NT2/D1 (cell line): ENCODE data around the gene C11orf98.

Experiments used
- DNase-seq: peaks from one replicate; pipeline ENCODE4 v3.0.0-alpha.2; 2011; ENCODE audit warnings: low read depth, low spot score
- H3K27me3 ChIP-seq: 2 replicates; pipeline ENCODE4 v1.6.0; 2011; ENCODE audit warnings: mild to moderate bottlenecking; ENCODE audit not compliant: insufficient read length, insufficient read depth
- H3K36me3 ChIP-seq: 2 replicates; pipeline ENCODE4 v1.6.1; 2011; ENCODE audit warnings: mild to moderate bottlenecking, low read length, mixed read lengths; ENCODE audit not compliant: insufficient read depth, insufficient read length
- H3K4me1 ChIP-seq: 2 replicates; pipeline ENCODE4 v1.5.1; 2011; ENCODE audit not compliant: insufficient read depth, insufficient read length
- H3K4me3 ChIP-seq: 2 replicates; pipeline ENCODE4 v1.5.1; 2011; ENCODE audit warnings: low read depth; ENCODE audit not compliant: insufficient read length
- H3K9ac ChIP-seq: 2 replicates; pipeline ENCODE4 v1.6.0; 2011; ENCODE audit warnings: low read depth; ENCODE audit not compliant: insufficient read length
- H3K9me3 ChIP-seq: 2 replicates; pipeline ENCODE4 v1.5.1; 2011; ENCODE audit warnings: mild to moderate bottlenecking, low read length; ENCODE audit not compliant: insufficient read depth
- SUZ12 ChIP-seq: IDR thresholded peaks from 2 replicates; pipeline ENCODE4 v1.6.1; 2011; ENCODE audit not compliant: insufficient read length, insufficient read depth; ENCODE audit errors: extremely low read depth
- YY1 ChIP-seq: IDR thresholded peaks from 2 replicates; pipeline ENCODE4 v1.6.1; 2011; ENCODE audit not compliant: insufficient read length, insufficient read depth
- ZNF274 ChIP-seq: IDR thresholded peaks from 2 replicates; pipeline ENCODE4 v1.6.1; 2011; ENCODE audit warnings: mild to moderate bottlenecking, low read depth, low read length

The C11orf98 gene

GRCh38 chr11:62671608-62672389, 6.8 kb upstream of the C11orf98 start, which contains the start of the genes LBHD1 and UQCC3:
LBHD1 (minus strand) TSS chr11:62672267; CDS start chr11:62670031, 2,236 bp downstream.
UQCC3 (plus strand) TSS chr11:62671673; CDS start chr11:62671746, 73 bp downstream.
- TF ChIP-seq SUZ12 (no peak), ZNF274 (no peak), YY1 (no peak)
- H3K4me3 ChIP-seq = peak within 1 kb of the TSS; percentile 68
- no peaks in the 10 kb centered on the region for H3K27me3 ChIP-seq
- DNase-seq = peak; percentile 89
- peak within 1 kb of the TSS; percentile 98 for H3K9ac ChIP-seq
- H3K4me1 ChIP-seq = peaks cover 2% of the 10 kb centered on the region
- peaks cover 55% of the 10 kb centered on the region for H3K36me3 ChIP-seq
- no peaks in the 10 kb centered on the region for H3K9me3 ChIP-seq

GRCh38 chr11:62671236-62671607, 6.2 kb upstream of the C11orf98 start:
- H3K9ac ChIP-seq = peak overlapping the region; percentile 98
- H3K4me3 ChIP-seq = peak overlapping the region; percentile 68
- H3K36me3 ChIP-seq = peaks cover 56% of the 10 kb centered on the region
- peaks cover 2% of the 10 kb centered on the region for H3K4me1 ChIP-seq
- H3K9me3 ChIP-seq = no peaks in the 10 kb centered on the region
- no peak for DNase-seq
- no peaks in the 10 kb centered on the region for H3K27me3 ChIP-seq
- no peak for TF ChIP-seq ZNF274
- no peak for TF ChIP-seq YY1
- no peak for TF ChIP-seq SUZ12

GRCh38 chr11:62669420-62670161, 4.6 kb upstream of the C11orf98 start:
- no peak overlapping the region for H3K9ac ChIP-seq
- no peak for DNase-seq
- no peak overlapping the region for H3K4me3 ChIP-seq
- no peaks in the 10 kb centered on the region for H3K9me3 ChIP-seq
- no peak for TF ChIP-seq SUZ12
- no peaks in the 10 kb centered on the region for H3K27me3 ChIP-seq
- peaks cover 59% of the 10 kb centered on the region for H3K36me3 ChIP-seq
- peaks cover 2% of the 10 kb centered on the region for H3K4me1 ChIP-seq

DNA sequence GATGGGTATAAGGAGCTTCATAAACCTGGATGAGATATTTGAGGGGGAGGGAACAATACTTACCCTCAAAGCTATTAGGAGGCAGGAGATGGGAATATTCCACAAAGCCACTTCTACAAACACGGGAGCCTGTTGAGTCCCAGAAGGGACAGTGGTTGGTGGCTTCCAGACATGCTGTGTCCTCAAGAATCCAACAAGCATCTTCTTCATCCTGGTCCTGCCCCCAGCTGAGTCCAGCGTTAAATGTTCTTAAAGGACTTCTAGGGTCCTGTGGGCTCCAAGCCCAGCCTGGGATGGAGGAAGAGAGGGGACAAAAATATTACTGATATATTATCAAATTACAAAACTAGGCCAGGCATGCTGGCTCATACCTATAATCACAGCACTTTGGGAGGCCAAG, 2.5 kb upstream of the C11orf98 start:
- H3K4me3 ChIP-seq = no peak overlapping the region
- TF ChIP-seq YY1 (no peak), ZNF274 (no peak), SUZ12 (no peak)
- H3K36me3 ChIP-seq = peaks cover 47% of the 10 kb centered on the region
- no peaks in the 10 kb centered on the region for H3K4me1 ChIP-seq
- no peaks in the 10 kb centered on the region for H3K9me3 ChIP-seq
- DNase-seq = no peak
- H3K27me3 ChIP-seq = no peaks in the 10 kb centered on the region
- H3K9ac ChIP-seq = peak overlapping the region; percentile 100

- no peak for TF ChIP-seq SUZ12
- no peak for TF ChIP-seq ZNF274
- no peak for TF ChIP-seq YY1
- Histone ChIP-seq H3K27me3 (no peaks in the 10 kb centered on the region), H3K4me1 (no peaks in the 10 kb centered on the region), H3K4me3 (peak overlapping the region; percentile 99), H3K9ac (peak overlapping the region; percentile 100), H3K36me3 (peaks cover 57% of the 10 kb centered on the region), H3K9me3 (no peaks in the 10 kb centered on the region)
- no peak for DNase-seq
These were observed 1.4 kb upstream of the C11orf98 start for GRCh38 chr11:62666259-62666926.

DNA sequence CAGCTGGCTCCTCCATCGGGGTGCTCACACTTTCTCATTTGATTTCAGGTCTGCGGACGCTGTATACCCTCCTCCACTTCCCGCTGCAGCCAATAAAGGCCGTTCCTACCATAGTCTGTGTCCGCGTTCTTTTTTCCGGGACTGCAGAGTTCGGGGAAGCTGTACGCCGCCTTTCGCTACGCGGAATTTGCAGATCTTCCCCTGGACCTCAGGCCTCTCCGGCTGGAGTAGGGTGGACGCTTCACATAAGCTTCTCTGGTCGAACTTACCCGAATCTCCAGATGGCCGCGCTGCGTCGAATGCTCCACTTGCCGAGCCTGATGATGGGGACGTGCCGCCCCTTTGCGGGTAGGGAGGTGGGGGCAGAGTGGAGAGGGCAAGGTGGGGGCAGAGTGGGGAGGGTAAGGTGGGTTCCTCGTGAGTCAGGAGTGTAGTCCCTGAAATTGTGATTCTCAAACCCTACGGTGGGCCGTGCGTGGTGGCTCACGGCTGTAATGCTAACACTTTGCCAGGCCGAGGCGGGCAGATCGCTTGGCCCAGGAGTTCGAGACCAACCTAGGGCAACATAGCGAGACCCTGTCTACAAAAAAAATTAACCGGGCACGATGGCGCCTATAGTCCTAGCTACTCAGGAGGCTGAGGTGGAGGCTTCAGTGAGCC, 719 bp upstream of the C11orf98 start:
- peaks cover 63% of the 10 kb centered on the region for H3K36me3 ChIP-seq
- TF ChIP-seq YY1 = no peak
- TF ChIP-seq ZNF274 = no peak
- TF ChIP-seq SUZ12 = no peak
- no peaks in the 10 kb centered on the region for H3K27me3 ChIP-seq
- H3K9ac ChIP-seq = peak overlapping the region; percentile 100
- H3K9me3 ChIP-seq = no peaks in the 10 kb centered on the region
- H3K4me3 ChIP-seq = peak overlapping the region; percentile 99
- no peak for DNase-seq
- no peaks in the 10 kb centered on the region for H3K4me1 ChIP-seq
